Neuronal stem cell (in vitro differentiated cells): Measurements from ENCODE around the gene IZUMO4.
A peak's percentile ranks its signal among the peaks of the same experiment; 100 is the strongest.

Source experiments
- DNase-seq: peaks from one replicate; pipeline ENCODE4 v3.0.0-alpha.2; 2013; ENCODE audit warnings: low spot score
- H2AFZ ChIP-seq: one replicate; pipeline ENCODE4 v1.6.1; 2013; ENCODE audit warnings: mild to moderate bottlenecking, low read length, inconsistent platforms
- H2AK5ac ChIP-seq: 2 replicates; pipeline ENCODE4 v1.6.1; 2013; ENCODE audit warnings: low read depth, mild to moderate bottlenecking, inconsistent platforms, low read length, moderate library complexity, mixed read lengths
- H2BK120ac ChIP-seq: 2 replicates; pipeline ENCODE4 v1.6.1; 2013; ENCODE audit warnings: low read depth, mild to moderate bottlenecking, inconsistent platforms, low read length, moderate library complexity, mixed read lengths
- H2BK12ac ChIP-seq: one replicate; pipeline ENCODE4 v1.6.1; 2013; ENCODE audit warnings: low read length, inconsistent platforms
- H2BK15ac ChIP-seq: 2 replicates; pipeline ENCODE4 v1.6.1; 2013; ENCODE audit warnings: mild to moderate bottlenecking, low read length, inconsistent platforms, mixed read lengths
- H2BK5ac ChIP-seq: one replicate; pipeline ENCODE4 v1.6.1; 2013; ENCODE audit warnings: inconsistent platforms, mild to moderate bottlenecking, low read length, moderate library complexity
- H3K14ac ChIP-seq: one replicate; pipeline ENCODE4 v1.6.1; 2013; ENCODE audit warnings: low read length, inconsistent platforms
- H3K18ac ChIP-seq: 2 replicates; pipeline ENCODE4 v1.6.1; 2013; ENCODE audit warnings: low read length, inconsistent platforms
- H3K23ac ChIP-seq: 2 replicates; pipeline ENCODE4 v1.6.1; 2013; ENCODE audit warnings: low read depth, mild to moderate bottlenecking, mixed read lengths, low read length, inconsistent platforms; ENCODE audit not compliant: poor library complexity
- H3K27ac ChIP-seq: replicated peaks from 3 replicates; pipeline ENCODE4 v1.5.1; 2013; ENCODE audit warnings: low read length, inconsistent platforms
- H3K27me3 ChIP-seq, 3 experiments: 2 replicates each; pipeline ENCODE4 v1.6.1; 2013; ENCODE audit warnings: low read length in 3 of 3, mild to moderate bottlenecking in 2 of 3, inconsistent platforms in 1 of 3, low read depth in 1 of 3, mixed read lengths in 1 of 3, moderate library complexity in 1 of 3; ENCODE audit not compliant: control insufficient read depth in 3 of 3, insufficient read depth in 3 of 3
- H3K36me3 ChIP-seq, 2 donors: replicated peaks in 1 of 2; 2 replicates each; pipeline ENCODE4 v1.6.1; 2013; ENCODE audit warnings: low read length in 2 of 2; ENCODE audit not compliant: control insufficient read depth in 2 of 2, insufficient read depth in 2 of 2
- H3K4ac ChIP-seq: 2 replicates; pipeline ENCODE4 v1.6.1; 2013; ENCODE audit warnings: inconsistent platforms, mild to moderate bottlenecking, low read length, moderate library complexity
- H3K4me1 ChIP-seq, 2 donors: 1 replicate in 1 of 2; 2 replicates in 1 of 2; pipeline ENCODE4 v1.6.1; 2013; ENCODE audit warnings: low read length in 2 of 2, low read depth in 1 of 2; ENCODE audit not compliant: control insufficient read depth in 2 of 2, insufficient read depth in 1 of 2
- H3K4me2 ChIP-seq: one replicate; pipeline ENCODE4 v1.6.1; 2013; ENCODE audit warnings: mild to moderate bottlenecking, low read length, inconsistent platforms; ENCODE audit not compliant: insufficient read depth, poor library complexity, severe bottlenecking
- H3K4me3 ChIP-seq, 2 donors: 2 replicates each; pipeline ENCODE4 v1.5.1; 2013; ENCODE audit warnings: low read length in 2 of 2, mild to moderate bottlenecking in 2 of 2, inconsistent platforms in 1 of 2, moderate library complexity in 1 of 2
- H3K79me1 ChIP-seq: one replicate; pipeline ENCODE4 v1.6.1; 2013; ENCODE audit warnings: low read depth, mild to moderate bottlenecking, inconsistent platforms, low read length, moderate library complexity
- H3K9ac ChIP-seq: one replicate; pipeline ENCODE4 v1.6.1; 2013; ENCODE audit warnings: mild to moderate bottlenecking, low read depth, low read length, inconsistent platforms; ENCODE audit not compliant: poor library complexity
- H3K9me3 ChIP-seq, 2 donors: replicated peaks in 1 of 2; 2 replicates each; pipeline versions ENCODE3 to v1.6.1; 2013; ENCODE audit warnings: low read length in 2 of 2, mild to moderate bottlenecking in 2 of 2, inconsistent platforms in 1 of 2, low read depth in 1 of 2, mixed read lengths in 1 of 2, moderate library complexity in 1 of 2; ENCODE audit not compliant: control insufficient read depth in 2 of 2, insufficient read depth in 1 of 2
- H4K8ac ChIP-seq: one replicate; pipeline ENCODE4 v1.6.1; 2013; ENCODE audit warnings: low read depth, mild to moderate bottlenecking, inconsistent platforms, low read length, moderate library complexity
- H4K91ac ChIP-seq: one replicate; pipeline ENCODE4 v1.6.1; 2013; ENCODE audit warnings: low read length, low read depth, mild to moderate bottlenecking, inconsistent platforms; ENCODE audit not compliant: poor library complexity
- WGBS, 2 donors: extraction: QIAGEN DNeasy Blood & Tissue Kit; methylation state at CpG; one replicate each; pipeline ENCODE4 v1.1.7; 2013; ENCODE audit warnings: missing lambda C conversion rate in 2 of 2, mixed read lengths in 1 of 2; ENCODE audit not compliant: insufficient read length in 2 of 2, insufficient replicate concordance in 1 of 2; ENCODE audit errors: extremely low coverage in 2 of 2; 5-methylcytosine and 5-hydroxymethylcytosine counted together

Gene IZUMO4

DNA sequence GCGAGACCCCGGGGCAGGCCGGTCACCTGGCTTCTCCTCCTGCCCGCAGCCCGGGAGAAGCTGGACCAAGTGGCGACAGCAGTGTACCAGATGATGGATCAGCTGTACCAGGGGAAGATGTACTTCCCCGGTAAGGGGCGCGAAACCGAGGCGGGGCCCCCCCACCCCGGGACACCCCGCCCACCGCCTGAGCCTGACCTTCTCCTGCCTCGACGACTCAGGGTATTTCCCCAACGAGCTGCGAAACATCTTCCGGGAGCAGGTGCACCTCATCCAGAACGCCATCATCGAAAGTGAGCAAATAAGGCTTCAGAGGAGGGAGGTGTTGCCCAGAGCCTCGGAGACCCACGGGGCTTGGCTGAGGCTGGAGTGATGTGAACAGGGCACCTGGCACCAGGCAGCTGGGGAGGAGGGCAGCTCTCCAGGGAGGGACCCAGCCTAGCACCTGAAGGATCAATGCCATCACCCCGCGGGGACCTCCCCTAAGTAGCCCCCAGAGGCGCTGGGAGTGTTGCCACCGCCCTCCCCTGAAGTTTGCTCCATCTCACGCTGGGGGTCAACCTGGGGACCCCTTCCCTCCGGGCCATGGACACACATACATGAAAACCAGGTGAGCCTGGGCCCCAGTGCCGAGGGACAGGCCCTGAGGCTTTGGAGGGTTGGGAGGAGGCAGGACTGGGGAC is 629 bp downstream of the IZUMO4 start:
- Histone ChIP-seq H3K4ac (no peak overlapping the region), H3K4me2 (peak overlapping the region; percentile 91), H2AK5ac (peak overlapping the region; percentile 75), H2AFZ (peak overlapping the region; percentile 77), H3K23ac (peak overlapping the region; percentile 70), H2BK15ac (peak overlapping the region; percentile 49), H2BK120ac (no peak overlapping the region), H2BK12ac (no peak overlapping the region), H3K79me1 (peaks cover 6% of the 10 kb centered on the region), H3K27me3 (no peaks in the 10 kb centered on the region), H3K18ac (peak overlapping the region; percentile 57), H3K9me3 (no peaks in the 10 kb centered on the region), H4K8ac (no peak overlapping the region), H3K36me3 (peaks cover 27 to 45% of the 10 kb centered on the region in 2 donors), H3K9ac (peak overlapping the region; percentile 65), H3K4me1 (peaks cover 6 to 10% of the 10 kb centered on the region in 2 donors), H3K4me3 (peak overlapping the region; percentile 35 to 46), H4K91ac (no peak overlapping the region), H2BK5ac (peak overlapping the region; percentile 87), H3K14ac (peak overlapping the region; percentile 90), H3K27ac (no peak overlapping the region)
- no peak for DNase-seq
- no CpG with 5 or more reads among the region's 30 CpGs for WGBS, 2 donors

DNA sequence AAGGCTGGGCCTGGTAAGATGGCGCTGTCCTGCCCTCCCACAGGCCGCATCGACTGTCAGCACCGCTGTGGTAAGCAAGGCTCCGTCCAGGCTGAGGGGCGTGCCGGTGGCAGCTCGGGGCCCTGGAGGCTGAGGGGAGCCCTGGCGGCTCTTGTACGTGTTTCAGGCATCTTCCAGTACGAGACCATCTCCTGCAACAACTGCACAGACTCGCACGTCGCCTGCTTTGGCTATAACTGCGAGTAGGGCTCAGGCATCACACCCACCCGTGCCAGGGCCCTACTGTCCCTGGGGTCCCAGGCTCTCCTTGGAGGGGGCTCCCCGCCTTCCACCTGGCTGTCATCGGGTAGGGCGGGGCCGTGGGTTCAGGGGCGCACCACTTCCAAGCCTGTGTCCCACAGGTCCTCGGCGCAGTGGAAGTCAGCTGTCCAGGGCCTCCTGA is 1.2 kb downstream of the IZUMO4 start:
- no peak overlapping the region for H3K14ac ChIP-seq
- H2BK120ac ChIP-seq = no peak overlapping the region
- peaks cover 6 to 10% of the 10 kb centered on the region in 2 donors for H3K4me1 ChIP-seq
- H3K27me3 ChIP-seq = no peaks in the 10 kb centered on the region
- no peaks in the 10 kb centered on the region for H3K9me3 ChIP-seq
- H4K91ac ChIP-seq = no peak overlapping the region
- H3K79me1 ChIP-seq = peaks cover 6% of the 10 kb centered on the region
- H2AFZ ChIP-seq = no peak overlapping the region
- H3K4ac ChIP-seq = no peak overlapping the region
- WGBS, 2 donors = no CpG with 5 or more reads among the region's 23 CpGs
- no peak overlapping the region for H2BK12ac ChIP-seq
- peak overlapping the region; percentile 87 for H2BK5ac ChIP-seq
- no peak for DNase-seq
- peak overlapping the region; percentile 75 for H2AK5ac ChIP-seq
- H3K36me3 ChIP-seq = peaks cover 29 to 44% of the 10 kb centered on the region in 2 donors
- no peak overlapping the region for H3K4me3 ChIP-seq
- H3K27ac ChIP-seq = no peak overlapping the region
- H3K9ac ChIP-seq = peak overlapping the region; percentile 65
- H2BK15ac ChIP-seq = peak overlapping the region; percentile 49
- H3K4me2 ChIP-seq = no peak overlapping the region
- H3K18ac ChIP-seq = no peak overlapping the region
- no peak overlapping the region for H4K8ac ChIP-seq
- peak overlapping the region; percentile 70 for H3K23ac ChIP-seq

DNA sequence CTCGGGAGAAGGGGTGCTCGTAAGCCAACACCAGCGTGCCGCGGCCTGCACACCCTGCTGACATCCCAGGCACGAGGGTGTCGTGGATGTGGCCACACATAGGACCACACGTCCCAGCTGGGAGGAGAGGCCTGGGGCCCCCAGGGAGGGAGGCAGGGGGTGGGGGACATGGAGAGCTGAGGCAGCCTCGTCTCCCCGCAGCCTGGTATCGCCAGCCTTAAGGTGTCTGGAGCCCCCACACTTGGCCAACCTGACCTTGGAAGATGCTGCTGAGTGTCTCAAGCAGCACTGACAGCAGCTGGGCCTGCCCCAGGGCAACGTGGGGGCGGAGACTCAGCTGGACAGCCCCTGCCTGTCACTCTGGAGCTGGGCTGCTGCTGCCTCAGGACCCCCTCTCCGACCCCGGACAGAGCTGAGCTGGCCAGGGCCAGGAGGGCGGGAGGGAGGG is 2.4 kb downstream of the IZUMO4 start:
- Histone ChIP-seq H3K4me1 (peaks cover 6 to 10% of the 10 kb centered on the region in 2 donors), H3K27me3 (no peaks in the 10 kb centered on the region)

DNA sequence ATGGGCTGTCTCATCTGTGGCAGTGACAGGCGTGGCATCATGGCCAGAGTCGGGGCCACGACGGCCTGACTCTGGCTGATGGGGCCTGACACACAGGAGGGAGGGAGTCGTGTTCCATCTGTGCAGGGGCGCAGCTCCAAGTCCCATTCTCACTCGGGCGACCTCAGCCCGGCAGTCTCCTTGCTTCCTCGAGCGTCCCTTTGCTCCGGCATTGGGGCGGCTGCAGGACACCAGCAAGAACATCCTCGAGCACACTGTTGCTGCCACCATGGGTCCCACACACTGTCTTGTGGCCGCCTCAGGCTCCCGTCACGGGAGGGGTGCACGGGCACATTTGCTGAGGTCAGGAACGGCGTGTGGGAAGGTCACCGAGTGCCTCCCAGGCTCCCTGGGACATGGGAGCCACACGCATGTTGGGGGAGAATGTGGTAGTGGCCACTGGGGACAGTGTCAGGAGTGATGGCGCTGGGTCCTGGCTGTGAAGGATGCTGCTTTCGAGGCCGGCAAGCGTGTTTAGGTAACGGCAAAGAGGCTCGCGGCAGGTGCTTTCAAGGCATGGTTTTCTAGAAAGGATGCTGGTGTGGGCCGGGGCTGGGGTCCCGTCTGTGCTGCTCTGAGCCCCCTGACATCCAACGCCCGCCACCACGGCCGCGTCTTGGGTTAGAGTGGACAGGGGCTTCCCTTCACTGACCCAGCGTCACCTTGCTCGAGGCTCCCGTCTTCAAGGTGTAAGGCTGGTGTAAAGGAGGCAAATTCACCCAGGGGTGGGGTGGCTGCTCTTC is 3.4 kb downstream of the IZUMO4 start:
- H2AK5ac ChIP-seq = no peak overlapping the region
- H3K9me3 ChIP-seq = no peaks in the 10 kb centered on the region
- peaks cover 3 to 6% of the 10 kb centered on the region in 2 donors for H3K4me1 ChIP-seq
- H3K36me3 ChIP-seq = peaks cover 43 to 55% of the 10 kb centered on the region in 2 donors
- H3K27me3 ChIP-seq = no peaks in the 10 kb centered on the region
- H2BK5ac ChIP-seq = no peak overlapping the region
- peak overlapping the region; percentile 37 for H3K23ac ChIP-seq
- no peak overlapping the region for H2BK15ac ChIP-seq
- no peak overlapping the region for H3K4ac ChIP-seq
- H3K4me3 ChIP-seq = no peak overlapping the region
- no peak overlapping the region for H2BK12ac ChIP-seq
- H3K79me1 ChIP-seq = peaks cover 14% of the 10 kb centered on the region
- no peak overlapping the region for H2BK120ac ChIP-seq
- no peak overlapping the region for H3K18ac ChIP-seq
- WGBS, 2 donors = no CpG with 5 or more reads among the region's 39 CpGs
- no peak overlapping the region for H4K8ac ChIP-seq
- H3K14ac ChIP-seq = no peak overlapping the region
- H3K4me2 ChIP-seq = no peak overlapping the region
- no peak for DNase-seq
- H4K91ac ChIP-seq = no peak overlapping the region
- H2AFZ ChIP-seq = no peak overlapping the region
- no peak overlapping the region for H3K9ac ChIP-seq
- no peak overlapping the region for H3K27ac ChIP-seq

More for the DNA sequence above, 2.4 kb downstream of the IZUMO4 start:
- no CpG with 5 or more reads among the region's 16 CpGs for WGBS, 2 donors
- no peak for DNase-seq
- no peak overlapping the region for H2AFZ ChIP-seq
- H2BK5ac ChIP-seq = no peak overlapping the region
- no peak overlapping the region for H3K4me2 ChIP-seq
- H3K9me3 ChIP-seq = no peaks in the 10 kb centered on the region
- H3K14ac ChIP-seq = no peak overlapping the region
- no peak overlapping the region for H3K18ac ChIP-seq
- no peak overlapping the region for H4K8ac ChIP-seq
- H3K36me3 ChIP-seq = peaks cover 37 to 49% of the 10 kb centered on the region in 2 donors
- H3K9ac ChIP-seq = no peak overlapping the region
- H3K79me1 ChIP-seq = peaks cover 11% of the 10 kb centered on the region
- no peak overlapping the region for H3K4ac ChIP-seq
- H3K23ac ChIP-seq = peak overlapping the region; percentile 55
- H3K4me3 ChIP-seq = no peak overlapping the region
- H4K91ac ChIP-seq = no peak overlapping the region
- H2BK12ac ChIP-seq = no peak overlapping the region
- H2BK120ac ChIP-seq = no peak overlapping the region
- H2BK15ac ChIP-seq = no peak overlapping the region
- H2AK5ac ChIP-seq = no peak overlapping the region
- no peak overlapping the region for H3K27ac ChIP-seq
